ENCODE data around the gene ZBTB3.
"Not testable (repeated sequence)": the region's sequence is repeated elsewhere in the genome, so short reads cannot be mapped to it uniquely, and the experiment has no call there.

The ZBTB3 gene

DNA sequence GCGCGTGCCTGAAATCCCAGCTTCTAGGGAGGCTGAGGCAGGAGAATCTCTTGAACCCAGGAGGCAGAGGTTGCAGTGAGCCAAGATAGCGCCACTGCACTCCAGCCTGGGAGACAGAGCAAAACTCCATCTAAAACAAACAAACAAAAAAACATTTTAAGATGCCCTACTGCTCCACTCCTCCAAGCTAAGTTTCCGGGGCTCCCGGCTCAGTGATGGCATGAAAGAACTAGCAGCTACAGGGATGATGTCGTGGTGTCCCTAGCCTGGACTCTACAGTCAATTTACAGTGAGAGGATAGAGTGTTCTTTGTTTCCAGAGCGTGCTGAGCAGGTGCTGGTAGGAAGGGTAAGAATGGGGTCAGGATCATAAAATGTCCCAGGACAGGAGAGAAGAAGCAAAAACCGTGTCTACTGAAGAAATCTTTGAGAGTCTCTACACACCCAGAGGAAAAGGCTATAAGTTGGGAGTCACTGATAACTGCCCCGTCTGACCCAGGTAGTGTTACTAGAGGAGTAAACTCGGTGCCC is 1.2 kb upstream of the ZBTB3 start:
- DNase-seq = no peak

DNA sequence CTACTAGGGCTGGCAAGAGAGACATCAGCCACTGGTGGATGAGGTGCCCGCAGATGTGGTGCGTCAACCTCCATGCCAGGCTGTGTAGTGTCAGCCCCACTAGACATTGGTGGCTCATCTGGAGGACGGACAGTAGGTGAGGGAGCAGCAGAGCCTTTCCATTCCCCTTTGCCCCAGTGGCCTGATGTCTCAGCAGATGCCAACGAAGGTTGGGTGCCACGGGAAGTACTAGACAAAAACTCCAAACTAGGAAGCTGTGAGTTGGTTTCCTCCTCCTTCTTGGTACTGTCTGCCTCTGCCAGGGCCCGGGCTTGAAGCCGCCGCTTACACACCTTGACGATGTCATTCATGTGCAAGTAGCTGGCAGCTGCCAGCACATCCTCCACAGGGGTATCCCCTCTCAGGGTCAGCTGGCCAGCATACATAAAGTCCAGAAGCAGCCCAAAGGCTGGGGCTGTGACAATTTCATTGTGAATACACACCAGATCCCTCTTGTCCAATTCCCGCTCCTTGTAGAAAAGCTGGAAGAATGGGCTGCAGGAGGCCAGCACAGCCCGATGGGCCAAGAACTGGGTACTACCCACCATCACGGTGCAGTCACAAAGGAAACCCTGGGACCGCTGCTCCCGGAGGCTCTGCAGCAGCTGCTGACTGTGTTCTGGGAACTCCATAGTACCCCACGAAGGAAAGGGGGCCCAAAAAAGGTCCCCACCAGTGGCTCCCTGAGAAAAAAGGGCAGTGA is 795 bp downstream of the ZBTB3 start:
- no peak for DNase-seq

- no peak for DNase-seq
Observed at GRCh38 chr11:62752177-62752785, 1.7 kb downstream of the ZBTB3 start.

GRCh38 chr11:62749931-62750330 is 4.0 kb downstream of the ZBTB3 start:
- DNase-seq = not testable (repeated sequence)

GRCh38 chr11:62747475-62748160 is 6.3 kb downstream of the ZBTB3 start:
- no peak for DNase-seq

GRCh38 chr11:62737196-62737595 is 16.8 kb downstream of the ZBTB3 start:
- no peak for DNase-seq

GRCh38 chr11:62732830-62733229 is 21.1 kb downstream of the ZBTB3 start:
- peak; percentile 10 to 16 for DNase-seq

DNA sequence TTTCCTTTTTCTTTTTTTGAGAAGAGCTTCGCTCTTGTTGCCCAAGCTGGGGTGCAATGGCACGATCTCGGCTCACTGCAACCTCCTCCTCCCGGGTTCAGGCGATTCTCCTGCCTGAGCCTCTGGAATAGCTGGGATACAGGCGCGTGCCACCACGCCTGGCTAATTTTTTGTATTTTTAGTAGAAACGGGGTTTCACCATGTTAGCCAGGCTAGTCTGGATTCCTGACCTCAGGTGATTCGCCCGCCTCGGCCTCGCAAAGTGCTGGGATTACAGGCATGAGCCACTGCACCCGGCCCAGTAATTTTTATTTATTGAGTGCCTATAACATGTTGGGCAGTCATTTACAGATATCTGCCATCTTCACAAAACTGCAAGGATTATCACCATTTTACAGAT is 23.9 kb downstream of the ZBTB3 start:
- not testable (repeated sequence) for DNase-seq

GRCh38 chr11:62728171-62728988 is 25.6 kb downstream of the ZBTB3 start, which contains the start of gene TTC9C:
Gene TTC9C (plus strand): TSS chr11:62728486. CDS start chr11:62728849, 363 bp downstream.
- peak; percentile 80 to 84 for DNase-seq

- DNase-seq = peak; percentile 95 to 98
Observed at GRCh38 chr11:62727872-62728170, 26.1 kb downstream of the ZBTB3 start.

DNA sequence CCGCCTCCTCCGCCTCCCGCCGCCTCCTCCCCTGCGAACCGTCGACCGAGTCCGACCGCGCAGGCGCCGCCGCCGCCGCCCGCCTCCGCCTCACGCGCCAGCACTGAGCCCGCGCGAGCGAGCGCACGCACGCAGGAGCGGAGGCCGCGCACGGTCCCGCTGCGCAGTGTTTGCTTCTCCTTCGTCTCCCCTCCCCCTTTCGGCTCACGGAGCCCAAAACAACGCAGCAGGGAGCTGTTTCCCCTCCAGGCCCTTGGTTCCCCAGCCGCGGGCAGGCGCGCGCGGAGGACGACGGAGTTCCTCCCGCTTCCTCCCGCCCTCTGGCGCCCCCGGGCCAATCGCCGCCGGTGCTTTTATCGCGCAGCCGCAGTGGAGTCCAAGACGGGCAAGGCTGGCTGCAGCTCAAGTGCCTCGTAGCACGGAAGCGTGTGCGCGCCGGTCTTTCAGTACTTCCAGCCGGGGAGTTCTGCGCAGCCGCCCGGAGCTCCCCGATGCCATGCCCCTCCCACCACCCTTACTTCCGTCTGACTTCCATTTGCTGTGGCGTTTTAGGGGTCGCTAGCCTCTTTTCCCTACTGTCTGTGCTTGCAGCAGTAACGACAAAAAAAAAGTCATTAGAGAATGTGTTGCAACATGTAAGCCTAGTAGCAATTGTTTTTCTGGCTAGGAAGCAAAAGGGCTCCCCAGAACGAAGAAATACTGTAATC is 26.6 kb downstream of the ZBTB3 start, which contains the start of gene HNRNPUL2:
Gene HNRNPUL2, minus strand, starts transcription at position 293 of the 707 bp plus-strand sequence. CDS start 301 bp downstream, outside the sequence.
- peak; percentile 99 for DNase-seq

GRCh38 chr11:62726915-62727164 is 27.1 kb downstream of the ZBTB3 start:
- DNase-seq = no peak

- DNase-seq = peak in 1 of 2 experiments; percentile 14
Observed at GRCh38 chr11:62726156-62726914, 27.6 kb downstream of the ZBTB3 start.

DNA sequence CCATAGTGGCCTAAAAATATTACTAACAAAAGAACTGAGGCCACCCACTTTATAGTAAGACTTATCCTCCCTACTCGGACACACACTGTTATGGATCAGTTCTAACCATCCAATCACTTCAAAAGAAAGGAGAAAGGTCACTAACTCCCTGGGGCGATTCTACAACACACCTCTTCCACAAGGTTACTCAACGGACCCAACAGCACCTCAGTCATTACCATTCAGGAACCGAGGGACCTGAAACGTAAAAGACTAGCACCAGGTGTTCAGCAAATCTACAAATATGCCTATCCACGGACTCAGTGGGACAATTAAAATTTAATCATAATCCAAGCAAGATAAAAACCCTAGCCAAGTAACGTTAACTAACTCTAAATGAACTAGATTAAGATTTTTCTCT is 28.3 kb downstream of the ZBTB3 start:
- DNase-seq = no peak

DNA sequence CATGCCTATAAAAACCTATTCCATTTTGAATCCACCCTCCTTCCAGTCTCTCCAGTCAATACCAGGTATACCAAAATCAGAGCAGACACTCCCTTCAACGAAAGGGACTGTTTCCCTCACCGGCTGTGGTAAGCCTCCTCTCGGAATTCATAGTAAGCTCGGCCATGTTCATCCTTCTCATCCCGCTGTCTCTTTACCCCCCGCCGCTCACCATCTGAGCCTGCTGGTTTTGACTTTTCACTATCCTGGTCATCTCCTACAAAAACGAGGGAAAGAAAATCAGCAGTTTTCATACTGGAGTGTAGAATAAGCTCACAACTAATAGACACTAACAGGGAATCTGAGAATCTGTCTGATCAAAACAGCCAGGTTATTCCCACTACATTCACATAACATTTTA is 29.8 kb downstream of the ZBTB3 start:
- DNase-seq = no peak

DNA sequence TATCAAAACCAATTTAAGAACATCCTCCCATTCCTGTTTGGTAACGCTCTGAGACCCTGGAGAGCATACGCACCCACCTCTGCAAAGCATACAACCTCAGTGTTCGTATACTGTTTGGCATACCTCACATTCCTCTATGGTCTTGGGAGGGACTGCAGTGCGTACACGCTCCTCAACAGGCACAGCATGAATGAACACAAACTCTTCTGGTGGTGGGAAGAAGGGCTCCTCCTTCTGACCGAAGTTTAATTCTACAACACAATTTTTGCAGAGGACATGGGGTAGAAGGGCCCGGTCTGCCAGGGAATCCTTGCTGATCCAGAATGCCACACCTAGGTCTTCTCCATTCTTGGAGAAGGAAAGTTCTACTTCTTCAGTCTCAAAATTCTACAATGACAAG is 32.0 kb downstream of the ZBTB3 start:
- DNase-seq = no peak

DNA sequence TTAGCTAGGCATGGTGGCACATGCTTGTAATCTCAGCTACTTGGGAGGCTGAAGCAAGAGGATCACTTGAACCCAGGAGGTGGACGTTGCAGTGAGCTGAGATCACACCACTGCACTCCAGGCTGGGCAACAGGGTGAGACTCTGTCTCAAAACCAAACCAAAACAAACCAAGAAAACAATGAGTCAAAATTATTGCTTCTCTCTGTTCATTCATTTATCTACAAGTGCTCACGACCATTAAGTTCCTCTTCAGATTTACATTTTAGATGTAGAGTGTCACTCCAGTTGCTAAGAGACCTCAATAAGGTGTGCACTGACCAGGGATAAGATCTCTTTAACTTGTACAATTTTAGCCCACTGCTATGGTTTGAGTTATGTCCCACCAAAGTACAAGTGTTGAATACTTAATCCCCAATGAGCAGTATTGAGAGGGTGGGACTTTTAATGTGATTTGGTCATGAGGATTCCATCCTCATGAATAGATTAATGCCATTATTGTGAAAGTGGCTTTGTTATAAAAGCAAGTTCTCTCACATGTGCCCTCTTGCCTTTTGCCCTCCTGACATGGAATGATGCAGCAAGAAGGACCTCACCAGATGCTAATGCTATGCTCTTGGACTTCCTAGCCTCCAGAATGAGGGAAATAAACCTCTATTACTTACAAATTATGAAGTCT is 34.5 kb downstream of the ZBTB3 start:
- DNase-seq = no peak

DNA sequence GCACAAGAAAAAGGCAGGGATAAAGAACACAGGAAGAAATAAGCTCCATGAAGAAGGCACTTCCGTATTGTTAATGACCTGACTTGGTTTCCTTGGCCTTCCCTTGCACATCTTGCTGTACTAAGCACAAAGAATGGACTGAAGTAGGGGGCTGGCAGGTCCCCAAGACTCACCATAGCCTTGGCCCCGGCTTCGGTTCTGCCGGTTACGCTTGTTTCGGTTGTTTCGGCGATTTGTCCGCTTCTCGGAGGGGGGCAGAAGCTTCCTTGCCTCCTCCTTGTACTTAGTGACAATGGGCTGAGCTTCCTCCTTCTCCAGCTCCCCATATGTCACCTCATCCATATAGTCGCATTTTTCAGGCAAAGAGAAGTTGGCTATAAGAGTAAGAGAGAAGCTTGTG is 37.1 kb downstream of the ZBTB3 start:
- DNase-seq = no peak

- no peak for DNase-seq
Observed at GRCh38 chr11:62716206-62716605, 37.8 kb downstream of the ZBTB3 start.

- no peak for DNase-seq
Observed at GRCh38 chr11:62715150-62716130, 38.5 kb downstream of the ZBTB3 start.

All from NCI-H2081 (cell line).